ENCODE measurements around the gene CSE1L.
"Not testable (repeated sequence)": the region's sequence is repeated elsewhere in the genome, so short reads cannot be mapped to it uniquely, and the experiment has no call there.

The CSE1L gene

DNA sequence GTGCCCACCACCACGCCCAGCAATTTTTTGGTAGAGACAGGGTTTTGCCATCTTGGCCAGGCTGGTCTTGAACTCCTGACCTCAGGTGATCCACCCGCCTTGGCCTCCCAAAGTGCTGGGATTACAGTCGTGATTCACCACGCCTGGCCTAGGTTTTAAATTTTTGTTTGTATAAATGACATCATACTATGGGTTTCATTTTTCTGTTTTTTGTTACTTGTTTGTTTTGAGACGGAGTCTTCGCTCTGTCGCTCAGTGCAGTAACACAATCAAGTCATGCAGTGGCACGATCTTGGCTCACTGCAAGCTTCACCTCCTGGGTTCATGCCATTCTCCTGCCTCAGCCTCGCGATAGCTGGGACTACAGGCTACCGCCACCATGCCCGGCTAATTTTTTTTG, 36.2 kb downstream of the CSE1L start:
- not testable (repeated sequence) for DNase-seq

DNA sequence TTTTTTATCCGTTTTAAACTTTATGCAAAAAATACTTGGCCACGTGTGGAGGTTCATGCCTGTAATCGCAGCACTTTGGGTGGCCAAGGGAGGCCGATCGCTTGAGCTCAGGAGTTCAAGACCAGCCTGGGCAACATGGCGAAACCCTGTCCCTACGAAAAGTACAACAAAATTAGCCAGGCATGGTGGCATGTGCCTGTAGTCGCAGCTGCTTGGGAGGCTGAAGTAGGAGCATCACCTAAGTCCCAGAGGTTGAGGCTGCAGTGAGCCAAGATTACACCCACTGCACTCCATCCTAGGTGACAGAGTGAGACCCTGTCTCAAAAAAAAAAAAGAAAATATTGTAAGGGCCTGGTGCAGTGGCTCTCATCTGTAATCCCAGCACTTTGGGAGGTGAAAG, 45.0 kb downstream of the CSE1L start:
- no peak for DNase-seq

DNA sequence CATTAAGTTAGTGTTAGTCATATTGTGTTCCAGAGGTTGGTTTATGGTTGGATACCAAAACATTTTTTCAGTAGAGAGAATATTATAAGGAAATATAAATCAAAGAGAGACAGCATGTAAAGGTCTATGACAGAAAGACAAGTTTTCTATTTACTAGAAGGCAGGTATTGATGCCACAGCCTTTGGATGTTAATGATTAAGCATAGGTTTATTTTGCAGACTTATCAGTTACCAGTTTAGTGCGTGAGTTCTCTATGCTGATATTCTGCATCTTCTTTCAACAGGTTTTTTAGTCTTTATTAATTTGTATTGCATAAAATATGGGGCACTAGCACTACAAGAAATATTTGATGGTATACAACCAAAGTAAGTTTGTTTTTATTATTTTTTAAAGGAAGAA, 45.6 kb downstream of the CSE1L start:
- no peak for DNase-seq

DNA sequence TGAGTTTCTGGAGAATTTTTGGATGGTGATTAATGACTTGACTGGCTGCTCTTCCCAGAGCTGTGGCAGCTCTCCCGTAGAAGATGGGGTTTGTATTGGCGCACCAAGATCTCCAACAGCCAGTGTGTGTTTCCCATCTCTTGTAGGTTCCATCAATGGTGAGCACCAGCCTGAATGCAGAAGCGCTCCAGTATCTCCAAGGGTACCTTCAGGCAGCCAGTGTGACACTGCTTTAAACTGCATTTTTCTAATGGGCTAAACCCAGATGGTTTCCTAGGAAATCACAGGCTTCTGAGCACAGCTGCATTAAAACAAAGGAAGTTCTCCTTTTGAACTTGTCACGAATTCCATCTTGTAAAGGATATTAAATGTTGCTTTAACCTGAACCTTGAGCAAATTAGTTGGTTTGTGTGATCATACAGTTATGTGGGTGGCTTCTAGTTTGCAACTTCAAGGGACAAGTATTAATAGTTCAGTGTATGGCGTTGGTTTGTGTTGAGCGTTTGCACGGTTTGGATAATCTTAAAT, 50.2 kb downstream of the CSE1L start:
- no peak for DNase-seq

DNA sequence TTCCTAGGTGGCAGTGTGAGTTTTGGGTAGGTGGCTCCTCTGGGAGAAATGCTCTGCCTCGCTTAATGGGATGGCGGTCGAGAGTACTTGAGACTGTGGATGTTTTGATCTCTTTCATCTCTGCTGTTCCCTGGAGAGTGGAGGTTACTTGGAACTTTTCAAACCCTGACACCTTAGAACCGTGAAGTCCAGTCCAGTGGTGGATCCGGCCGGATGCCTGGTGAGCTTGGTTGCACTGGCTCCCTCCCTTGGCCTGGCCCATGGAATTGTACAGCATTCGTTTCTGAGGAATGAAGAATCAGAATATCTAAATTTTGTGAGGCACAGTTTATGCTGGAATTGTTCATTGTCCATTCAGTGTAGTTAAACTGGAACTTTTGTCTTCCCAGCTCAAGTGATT, 51.0 kb downstream of the CSE1L start:
- DNase-seq = no peak

DNA sequence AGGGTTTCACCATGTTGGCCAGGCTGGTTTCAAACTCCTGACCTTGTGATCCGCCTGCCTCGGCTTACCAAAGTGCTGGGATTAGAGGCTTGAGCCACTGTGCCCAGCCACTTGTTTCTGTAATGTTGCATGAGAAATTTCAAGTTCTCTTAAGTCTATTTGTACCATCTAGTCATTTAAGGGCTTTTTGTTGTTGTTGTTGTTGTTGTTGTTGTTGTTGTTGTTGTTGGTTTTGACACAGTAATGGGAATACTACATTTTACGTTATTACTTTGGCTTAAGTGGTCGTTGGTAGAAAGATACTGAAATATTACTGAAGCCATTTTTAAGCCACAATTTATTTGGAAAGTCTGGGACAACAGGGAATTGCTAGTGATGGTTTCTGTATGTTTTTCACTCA, 52.0 kb downstream of the CSE1L start:
- no peak for DNase-seq

DNA sequence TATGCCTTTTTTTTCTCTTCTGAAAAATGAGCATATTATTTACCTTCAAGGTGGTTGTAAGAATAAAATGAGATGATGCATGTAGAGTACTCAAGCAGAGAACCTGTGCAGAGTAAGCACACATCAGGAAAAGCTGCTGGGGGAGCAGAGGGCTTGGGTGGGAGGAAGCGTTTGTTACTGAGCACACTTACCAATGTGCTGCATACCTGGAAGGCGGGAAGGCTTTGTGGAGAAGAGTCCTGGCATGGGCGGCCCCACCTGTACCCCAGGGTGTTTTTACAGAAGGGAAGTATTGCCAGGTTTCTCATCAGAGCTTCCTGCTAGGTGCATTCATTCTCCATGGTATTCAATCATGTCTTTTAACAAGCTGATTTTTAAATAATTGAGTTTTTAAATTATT, 52.9 kb downstream of the CSE1L start:
- no peak for DNase-seq

DNA sequence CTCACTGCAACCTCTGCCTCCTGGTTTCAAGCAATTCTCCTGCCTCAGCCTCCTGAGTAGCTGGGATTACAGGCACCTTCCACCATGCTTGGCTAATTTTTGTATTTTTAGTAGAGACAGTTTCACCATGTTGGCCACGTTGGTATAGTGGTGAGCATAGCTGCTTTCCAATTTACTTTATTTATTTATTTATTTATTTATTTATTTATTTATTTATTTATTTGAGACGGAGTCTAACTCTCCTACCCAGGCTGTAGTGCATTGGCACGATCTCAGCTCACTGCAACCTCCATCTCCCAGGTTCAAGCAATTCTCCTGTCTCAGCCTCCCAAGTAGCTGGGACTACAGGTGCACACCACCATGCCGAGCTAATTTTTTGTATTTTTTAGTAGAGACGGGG, 54.2 kb downstream of the CSE1L start:
- DNase-seq = not testable (repeated sequence)

DNA sequence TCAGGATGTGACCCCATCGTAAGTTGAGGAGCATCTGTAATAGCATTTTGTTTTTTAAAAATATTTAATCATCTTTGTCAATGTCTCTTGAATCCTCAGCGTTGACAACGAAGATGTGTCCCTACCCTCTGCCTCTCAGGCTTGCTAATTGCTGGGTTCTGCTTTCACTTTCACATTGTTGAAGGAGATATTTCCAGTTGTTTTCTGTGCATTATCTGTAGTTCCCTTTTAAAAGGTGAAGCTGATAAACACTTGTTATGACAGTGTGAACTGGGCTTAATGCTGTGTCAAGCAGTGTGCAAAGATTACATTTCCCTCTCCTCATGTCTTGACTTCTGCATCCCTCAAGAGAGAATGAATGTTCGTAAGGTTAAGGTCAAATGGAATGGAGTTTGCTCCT, 54.9 kb downstream of the CSE1L start:
- peak; percentile 60 for DNase-seq

DNA sequence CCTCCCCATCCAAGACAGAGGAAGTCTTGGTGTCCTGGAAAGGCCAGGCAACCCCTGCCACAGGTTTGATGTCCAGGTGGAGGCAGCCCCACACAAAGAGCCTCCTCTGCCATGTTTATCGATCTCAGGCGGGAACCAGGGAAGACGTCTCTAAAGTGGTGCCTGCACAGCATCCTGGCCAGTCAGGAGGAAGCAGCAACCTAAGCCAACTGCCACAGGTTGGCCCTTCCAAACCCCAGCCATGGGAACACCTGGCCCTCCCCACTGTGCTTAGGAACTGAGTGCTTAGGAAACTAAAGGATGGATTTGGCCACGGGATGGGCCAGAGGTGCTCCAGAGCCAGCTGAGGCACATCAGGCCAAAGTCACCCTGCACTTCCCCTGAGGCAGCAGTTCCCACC, 56.9 kb downstream of the CSE1L start:
- DNase-seq = no peak

DNA sequence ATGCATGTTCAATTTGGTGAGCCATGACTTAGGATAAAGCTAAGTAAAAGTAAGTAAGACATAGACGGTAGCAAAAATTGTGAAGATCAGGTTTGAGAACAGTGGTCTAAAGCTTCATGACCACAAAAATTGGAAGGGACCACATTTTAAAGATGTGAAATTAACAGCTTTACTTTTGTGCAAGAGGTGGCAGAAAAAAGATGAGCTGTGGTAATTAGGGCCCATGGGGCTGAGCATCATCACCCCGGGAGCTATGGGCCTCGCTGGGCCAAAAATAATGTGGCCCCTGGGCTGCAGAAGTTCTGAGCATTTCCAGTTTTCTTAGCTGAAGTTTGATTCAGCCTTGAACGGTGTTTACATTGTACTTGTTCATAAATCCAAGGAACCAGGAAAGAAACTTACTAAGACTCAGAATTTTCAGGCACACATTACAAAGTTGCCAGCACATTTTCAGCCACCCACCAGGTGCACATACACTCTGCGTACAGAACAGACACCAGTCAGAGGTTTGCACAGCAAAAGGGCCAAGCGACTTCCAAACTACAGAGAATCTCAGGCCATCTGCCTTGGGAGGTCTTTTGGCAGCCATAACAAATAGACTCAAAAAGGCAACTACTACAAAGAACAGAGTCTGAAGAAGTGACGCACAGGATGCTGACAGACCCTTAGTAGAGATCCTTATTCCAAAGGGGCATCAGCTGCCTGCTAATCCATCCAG, 57.7 kb downstream of the CSE1L start:
- DNase-seq = no peak

DNA sequence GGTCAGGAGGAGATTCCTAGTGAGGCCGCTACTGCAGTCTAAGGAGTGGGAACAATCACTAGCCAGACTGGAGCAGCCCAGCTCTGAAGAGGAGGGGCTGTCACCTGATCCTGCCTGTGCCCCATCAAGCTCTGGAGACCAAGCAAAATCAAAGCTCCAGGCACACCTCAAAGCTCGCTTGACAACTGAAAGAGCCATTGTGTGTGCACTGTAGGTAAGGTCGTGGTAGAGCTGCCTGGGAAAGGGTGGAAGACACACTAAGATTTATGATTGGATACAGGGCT, 58.2 kb downstream of the CSE1L start:
- no peak for DNase-seq

DNA sequence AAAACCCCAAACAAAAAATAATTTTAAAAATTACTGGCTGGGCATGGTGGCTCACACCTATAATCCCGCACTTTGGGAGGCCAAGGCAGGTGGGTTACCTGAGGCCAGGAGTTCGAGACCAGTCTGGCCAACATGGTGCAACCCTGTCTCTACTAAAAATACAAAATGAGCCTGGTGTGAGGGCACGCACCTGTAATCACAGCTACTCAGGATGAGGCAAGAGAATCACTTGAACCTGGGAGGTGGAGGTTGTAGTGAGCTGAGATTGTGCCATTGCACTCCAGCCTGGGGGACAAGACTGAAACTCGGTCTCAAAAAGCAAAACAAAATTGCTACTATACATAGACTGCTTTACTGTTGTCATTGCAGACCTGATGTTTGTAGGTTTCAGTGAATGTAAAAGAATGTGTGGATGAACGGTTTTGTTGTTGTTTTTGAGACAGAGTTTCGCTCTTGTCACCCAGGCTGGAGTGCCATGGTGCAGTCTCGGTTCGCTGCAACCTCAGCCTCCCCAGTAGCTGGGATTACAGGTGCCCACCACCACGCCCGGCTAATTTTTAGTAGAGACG, 59.0 kb downstream of the CSE1L start:
- not testable (repeated sequence) for DNase-seq

DNA sequence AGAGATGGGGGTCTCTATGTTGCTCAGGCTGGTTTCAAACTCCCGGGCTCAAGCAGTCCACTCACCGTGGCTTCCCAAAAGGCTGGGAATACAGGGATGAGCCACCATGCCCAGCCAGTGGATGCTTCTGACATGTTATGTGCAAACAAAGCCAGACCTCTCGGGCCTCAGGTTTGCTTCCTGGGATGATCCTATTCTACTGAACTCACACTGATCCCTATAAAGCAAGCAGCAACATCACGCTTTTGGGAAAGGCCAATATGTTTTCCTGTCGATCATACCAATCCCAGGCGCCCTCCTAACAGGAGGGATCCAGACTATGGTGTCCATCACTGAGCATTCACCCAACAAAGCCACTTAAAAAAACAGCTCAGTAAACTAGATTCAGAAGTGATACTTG, 60.2 kb downstream of the CSE1L start:
- no peak for DNase-seq

DNA sequence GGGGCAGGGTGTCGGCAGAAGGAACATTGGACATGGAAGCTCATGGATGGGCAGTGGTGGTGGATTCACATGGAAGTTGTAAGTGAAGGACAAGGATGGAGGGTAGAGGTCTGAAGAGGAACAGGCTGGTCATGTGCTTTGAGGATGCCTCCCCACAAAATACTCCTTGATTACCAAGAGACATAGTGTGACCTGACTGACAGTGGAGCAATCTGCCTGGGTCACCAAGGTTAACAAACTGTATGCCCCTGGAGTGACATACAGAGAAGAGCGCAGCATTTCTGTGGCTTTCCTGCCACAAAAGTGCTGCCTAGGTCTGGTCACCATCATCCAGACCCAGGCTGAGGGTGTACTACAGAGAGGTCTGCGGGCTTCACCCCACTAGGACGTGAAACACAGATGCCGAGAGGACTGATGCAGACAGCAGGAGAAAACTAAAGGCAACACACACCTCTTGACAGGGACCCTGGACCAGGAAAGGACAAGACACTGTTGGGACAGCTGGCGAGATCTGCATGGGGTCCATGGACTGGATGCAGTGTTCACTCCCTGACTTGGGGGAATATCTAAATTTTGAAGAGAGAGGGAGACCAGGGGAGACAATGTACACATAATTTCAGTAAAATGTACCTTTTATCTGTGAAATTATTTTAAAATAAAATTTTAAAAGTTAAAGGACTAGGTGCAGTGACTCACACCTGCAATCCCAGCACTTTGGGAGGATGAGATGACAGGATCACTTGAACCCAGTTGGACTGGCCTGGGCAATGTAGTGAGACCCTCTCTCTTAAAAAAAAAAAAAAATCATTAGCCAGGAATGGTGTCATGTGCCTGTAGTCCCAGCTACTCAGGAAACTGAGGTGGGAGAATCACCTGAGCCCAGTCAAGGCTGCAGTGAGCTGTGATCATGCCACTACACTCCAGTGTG, 64.9 kb downstream of the CSE1L start:
- no peak for DNase-seq

DNA sequence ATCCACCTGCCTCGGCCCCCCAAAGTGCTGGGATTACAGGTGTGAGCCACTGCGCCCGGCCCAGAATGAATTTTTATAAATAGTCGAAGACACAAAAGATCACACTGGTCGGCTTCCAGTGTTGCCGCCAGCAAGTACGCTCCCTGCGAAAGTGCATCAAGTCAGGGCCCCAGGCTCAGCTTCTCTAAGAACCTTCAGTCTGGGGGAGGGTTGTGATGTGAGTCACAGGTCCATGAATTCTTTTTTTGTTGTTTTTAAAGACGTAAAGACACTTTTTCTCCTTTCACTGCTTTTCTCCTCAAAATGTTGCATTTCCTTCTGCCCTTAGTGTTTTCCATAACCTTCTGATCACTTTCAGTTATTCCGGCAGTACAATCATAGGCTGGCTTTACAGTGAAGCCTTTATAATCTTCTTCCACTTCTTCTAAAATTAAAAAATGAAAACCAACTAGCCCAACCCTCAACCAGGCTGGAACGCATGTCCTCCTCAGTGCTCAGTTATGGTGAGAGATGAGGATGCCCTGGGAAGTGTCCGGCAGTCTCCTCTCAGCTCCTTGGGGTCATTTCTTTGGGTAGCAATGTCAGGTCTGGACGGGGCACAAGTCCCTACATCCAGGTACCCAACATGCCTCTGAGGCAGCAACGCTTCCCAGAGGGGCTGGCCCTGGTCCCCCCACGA, 66.6 kb downstream of the CSE1L start:
- no peak for DNase-seq

DNA sequence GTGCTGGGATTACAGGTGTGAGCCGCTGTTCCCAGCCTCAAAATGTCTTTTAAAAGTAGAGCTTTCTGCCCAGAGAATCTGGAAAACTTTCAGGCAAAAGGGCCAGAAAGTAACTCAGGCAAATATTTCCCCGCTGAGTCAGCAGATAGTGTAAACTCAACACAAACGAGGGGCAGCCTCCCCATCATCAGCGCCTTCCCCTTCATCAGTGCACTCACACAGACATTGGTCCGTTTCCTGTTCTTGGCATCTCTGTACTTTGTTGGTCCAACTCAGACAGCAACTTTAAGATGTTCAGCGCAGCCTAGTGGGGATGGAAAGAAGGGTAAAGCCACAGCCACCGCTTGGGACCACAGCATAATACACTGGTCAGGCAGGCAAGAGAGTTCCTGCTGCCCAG, 69.5 kb downstream of the CSE1L start:
- no peak for DNase-seq

DNA sequence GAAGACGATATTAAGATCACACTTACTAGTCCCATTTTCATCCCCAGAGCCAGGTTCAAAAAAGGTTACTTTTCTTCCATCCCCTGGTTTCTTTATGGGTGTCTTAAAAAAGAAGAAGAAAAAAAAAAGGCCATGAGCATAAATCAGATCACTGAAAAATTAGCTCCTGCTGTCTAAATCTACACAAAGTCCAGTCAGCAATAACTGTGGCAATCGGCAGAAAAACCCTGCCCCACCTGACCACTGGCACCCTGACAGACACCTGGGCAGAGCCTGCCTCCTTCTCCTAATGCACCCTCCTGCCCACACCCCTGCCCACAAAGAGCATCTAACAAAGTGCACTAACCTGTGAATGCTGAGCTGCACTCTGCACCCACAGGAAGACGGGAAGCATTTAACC, 72.2 kb downstream of the CSE1L start:
- DNase-seq = no peak

DNA sequence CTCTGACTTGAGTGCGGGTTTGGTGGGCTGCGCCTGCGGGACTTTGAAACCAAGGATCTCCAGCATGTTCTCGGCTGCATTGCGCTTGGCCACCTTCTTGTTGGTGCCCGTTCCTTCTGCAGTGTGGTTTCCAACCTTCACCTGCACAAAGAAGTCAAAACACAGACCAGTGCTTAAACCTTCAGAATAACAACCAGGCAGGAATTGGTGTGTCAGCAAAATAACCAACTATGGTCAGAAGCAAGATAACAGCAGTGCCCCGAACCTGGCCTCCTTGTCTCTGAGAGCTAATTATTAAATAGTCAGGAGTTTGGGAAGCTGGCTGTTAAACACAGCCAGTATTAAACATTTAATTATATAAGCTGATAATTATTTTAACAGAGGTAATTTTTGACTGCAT, 73.9 kb downstream of the CSE1L start:
- DNase-seq = no peak

DNA sequence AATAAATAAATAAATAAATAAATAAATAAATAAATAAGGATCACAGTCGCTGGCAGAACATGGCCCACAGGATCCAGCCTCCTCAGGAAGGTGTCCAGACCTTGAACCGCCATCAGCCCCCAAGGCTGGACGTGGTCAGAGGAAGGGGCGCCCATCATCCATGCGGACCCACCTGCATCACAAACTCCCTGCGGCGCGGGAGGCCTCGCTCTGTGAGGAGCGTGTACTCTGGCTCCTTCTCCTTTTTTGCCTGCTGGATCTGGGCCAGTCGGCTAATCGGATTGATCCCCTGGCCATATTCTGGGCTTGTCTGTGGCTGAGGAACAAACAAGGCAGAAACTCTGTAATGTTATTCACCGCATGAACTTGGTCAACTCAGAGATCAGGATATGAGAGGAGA, 76.8 kb downstream of the CSE1L start:
- DNase-seq = no peak

DNA sequence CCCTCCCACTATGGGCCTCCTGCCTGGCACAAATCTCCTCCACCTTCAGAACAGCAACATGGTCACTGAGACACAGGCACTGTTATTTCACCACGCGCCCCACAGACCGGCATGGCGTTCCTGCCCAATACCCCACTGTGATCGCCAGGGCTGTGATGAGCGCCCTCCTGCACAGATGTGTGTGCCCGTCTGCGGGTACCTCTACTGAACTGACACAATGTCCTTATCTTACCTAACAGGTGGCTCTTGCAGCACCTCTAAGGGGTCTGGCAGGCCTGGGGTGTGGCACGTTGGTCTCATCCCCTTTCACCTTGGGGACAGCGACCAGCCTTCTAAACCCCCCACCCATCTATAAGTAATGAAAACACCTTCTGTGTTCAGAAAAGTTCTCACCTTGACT, 77.9 kb downstream of the CSE1L start:
- no peak for DNase-seq

DNA sequence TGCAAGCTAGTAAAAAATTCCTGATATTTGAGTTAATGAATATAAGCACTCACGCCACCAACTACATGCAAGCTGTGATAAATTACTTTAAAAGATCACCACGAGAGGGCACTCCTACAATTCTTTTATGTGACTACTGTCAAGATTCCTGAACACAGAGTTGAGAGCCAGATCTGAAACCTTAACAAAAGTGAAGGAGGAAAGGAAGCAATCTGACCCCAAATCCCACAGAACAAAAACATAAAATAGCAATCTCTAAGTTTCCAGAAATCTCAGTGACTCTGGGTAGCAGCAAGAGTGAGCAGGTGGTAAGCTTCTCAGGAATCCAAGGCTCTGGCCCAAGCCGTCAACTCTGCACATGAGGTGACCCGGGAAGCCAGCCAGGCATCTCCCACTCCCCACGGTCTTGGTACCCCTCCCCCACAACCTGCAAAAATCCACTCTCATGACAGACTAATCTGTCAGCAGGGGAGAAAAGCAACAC, 86.9 kb downstream of the CSE1L start:
- DNase-seq = peak; percentile 49

DNA sequence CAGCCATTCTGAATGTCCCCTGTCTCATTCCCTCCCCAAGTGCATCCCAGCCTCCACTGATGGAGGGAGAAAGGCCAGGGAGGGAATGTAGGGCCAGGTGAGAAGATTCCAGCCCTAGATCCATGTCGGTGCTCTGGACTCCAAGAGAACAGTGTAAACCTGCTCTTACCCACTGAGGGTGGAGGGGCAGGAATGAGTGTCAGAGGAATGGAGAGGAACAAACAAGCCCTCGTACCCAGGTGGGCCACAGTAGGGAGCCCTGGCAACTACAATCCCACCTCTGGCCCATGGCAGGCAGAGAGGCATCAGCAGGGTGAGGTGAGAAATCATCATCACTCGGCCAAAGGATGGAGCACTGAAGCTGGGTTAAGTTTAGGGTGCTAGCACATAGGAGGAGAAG, 87.5 kb downstream of the CSE1L start:
- DNase-seq = no peak

All from inflammatory macrophage treated with lipopolysaccharide for 4 hours (primary cell).